Measurements from ENCODE around the gene SNCAIP. TPM values are rescaled to one million over a fixed set of nuclear protein-coding genes. Genes with fewer than 3 reads are reported as not detected.

Gene SNCAIP
- total RNA-seq, 1 experiment from 2014 or later, result 3.0 TPM

DNA sequence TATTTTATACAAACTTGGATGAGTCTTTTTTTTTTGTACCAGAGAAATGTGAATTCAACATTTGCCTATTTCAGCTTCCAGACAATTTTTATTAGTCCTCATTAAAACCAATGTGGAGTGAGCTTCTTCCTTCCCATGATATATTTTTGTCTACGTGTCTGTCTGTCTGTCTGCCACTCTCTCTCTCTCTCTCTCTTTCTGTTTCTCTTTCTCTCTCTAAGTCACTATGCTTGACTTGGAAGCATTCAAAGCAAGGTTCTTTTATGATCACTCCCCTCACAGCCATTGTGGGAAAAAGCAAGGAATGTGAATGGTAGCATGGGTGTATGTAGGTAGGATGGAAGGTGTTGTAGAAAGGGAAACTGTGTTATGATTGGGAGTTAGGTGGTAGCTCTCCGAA lies 80.2 kb downstream of the SNCAIP start:
- peak overlapping the region; percentile 42 for H3K23ac ChIP-seq (ENCODE audit: insufficient read length, low read depth, low read length)
- H3K27me3 Mint-ChIP-seq (ENCODE audit: low read depth), result no peaks in the 10 kb centered on the region
- whole genome bisulfite sequencing (ENCODE audit: extremely low coverage, insufficient read length, low lambda C conversion rate), result 100% methylated on average over 1 of the region's 2 CpGs
- no peak overlapping the region for H2BK120ac ChIP-seq (ENCODE audit: low read depth, low read length, poor library complexity, severe bottlenecking)
- no peak overlapping the region for H3K14ac ChIP-seq (ENCODE audit: insufficient read depth, low read length)
- H2BK12ac ChIP-seq (ENCODE audit: insufficient read length, low read depth, low read length), result no peak overlapping the region
- TF ChIP-seq, protein P1, sequence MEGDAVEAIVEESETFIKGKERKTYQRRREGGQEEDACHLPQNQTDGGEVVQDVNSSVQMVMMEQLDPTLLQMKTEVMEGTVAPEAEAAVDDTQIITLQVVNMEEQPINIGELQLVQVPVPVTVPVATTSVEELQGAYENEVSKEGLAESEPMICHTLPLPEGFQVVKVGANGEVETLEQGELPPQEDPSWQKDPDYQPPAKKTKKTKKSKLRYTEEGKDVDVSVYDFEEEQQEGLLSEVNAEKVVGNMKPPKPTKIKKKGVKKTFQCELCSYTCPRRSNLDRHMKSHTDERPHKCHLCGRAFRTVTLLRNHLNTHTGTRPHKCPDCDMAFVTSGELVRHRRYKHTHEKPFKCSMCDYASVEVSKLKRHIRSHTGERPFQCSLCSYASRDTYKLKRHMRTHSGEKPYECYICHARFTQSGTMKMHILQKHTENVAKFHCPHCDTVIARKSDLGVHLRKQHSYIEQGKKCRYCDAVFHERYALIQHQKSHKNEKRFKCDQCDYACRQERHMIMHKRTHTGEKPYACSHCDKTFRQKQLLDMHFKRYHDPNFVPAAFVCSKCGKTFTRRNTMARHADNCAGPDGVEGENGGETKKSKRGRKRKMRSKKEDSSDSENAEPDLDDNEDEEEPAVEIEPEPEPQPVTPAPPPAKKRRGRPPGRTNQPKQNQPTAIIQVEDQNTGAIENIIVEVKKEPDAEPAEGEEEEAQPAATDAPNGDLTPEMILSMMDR (conservative IDR thresholded peaks at IDR 0.05), result no peak
- no peaks in the 10 kb centered on the region for H3K27me3 ChIP-seq (ENCODE audit: insufficient read depth, low read length)
- H3K18ac ChIP-seq (ENCODE audit: insufficient read length, low read depth, low read length), result no peak overlapping the region
- H3K36me3 Mint-ChIP-seq (ENCODE audit: insufficient read depth in 1 of 3, low read depth in 3 of 3), result no peaks in the 10 kb centered on the region
- no peak overlapping the region for H2BK15ac ChIP-seq (ENCODE audit: low read depth, low read length)
- H3K56ac ChIP-seq (ENCODE audit: insufficient read length, low read depth, low read length), result no peak overlapping the region
- no peak overlapping the region for H2BK5ac ChIP-seq (ENCODE audit: insufficient read length, low read length)
- no peak overlapping the region for H2AFZ ChIP-seq (ENCODE audit: low read length)
- no peaks in the 10 kb centered on the region for H4K20me1 ChIP-seq (ENCODE audit: control insufficient read depth, insufficient read depth, insufficient read length)
- no peak overlapping the region for H2BK20ac ChIP-seq (ENCODE audit: low read depth, low read length, poor library complexity, severe bottlenecking)
- H3K4me1 Mint-ChIP-seq, result peaks cover 20 to 21% of the 10 kb centered on the region in 2 experiments
- no peak overlapping the region for H2AK5ac ChIP-seq (ENCODE audit: insufficient read length, low read length)
- H4K5ac ChIP-seq (ENCODE audit: insufficient read length, low read depth, low read length), result no peak overlapping the region
- H3K9me3 Mint-ChIP-seq, result no peaks in the 10 kb centered on the region
- H3K79me1 ChIP-seq (ENCODE audit: insufficient read depth, low read depth, low read length, poor library complexity, severe bottlenecking), result no peaks in the 10 kb centered on the region
- H3K9ac ChIP-seq (ENCODE audit: extremely low read depth, insufficient read length, low read length), result no peak overlapping the region
- H3K79me2 ChIP-seq (ENCODE audit: insufficient read depth, low read length), result no peaks in the 10 kb centered on the region
- no peak overlapping the region for H3T11ph ChIP-seq (ENCODE audit: low read length)
- no peaks in the 10 kb centered on the region for H3K23me2 ChIP-seq (ENCODE audit: insufficient read length, low read depth, low read length, poor library complexity, severe bottlenecking)
- DNase-seq, result no peak
- no peak overlapping the region for H4K8ac ChIP-seq (replicated peaks; ENCODE audit: insufficient read length, low read depth, low read length)
- no peak overlapping the region for H3K27ac ChIP-seq (ENCODE audit: insufficient read length, low read depth, low read length)
- no peak overlapping the region for H3K4me2 ChIP-seq (ENCODE audit: insufficient read depth, insufficient read length, low read length)
- no peaks in the 10 kb centered on the region for H3K9me3 ChIP-seq (ENCODE audit: control insufficient read depth, low read depth, low read length)
- H3K4me1 ChIP-seq (ENCODE audit: insufficient read depth, low read length), result peaks cover 5% of the 10 kb centered on the region; the same call in 1 of the 2 replicates
- no peak overlapping the region; a peak in 1 of 7 replicates for H3K27ac Mint-ChIP-seq
- H3K4me3 Mint-ChIP-seq, result no peak overlapping the region
- no peak overlapping the region for H3K4ac ChIP-seq (ENCODE audit: low read depth, low read length)
- no peak overlapping the region for H4K91ac ChIP-seq (ENCODE audit: insufficient read length, low read depth, low read length)
